GM18502 (cell line): ENCODE measurements around the gene TAF10.
A peak's percentile ranks its signal among the peaks of the same experiment; 100 is the strongest.

ENCODE experiments used
- ATAC-seq: cut with Tn5 transposase; IDR thresholded peaks from one replicate; pipeline ENCODE4 v1.9.1; 2021; ENCODE audit warnings: mild to moderate bottlenecking; ENCODE audit not compliant: unreplicated experiment, poor library complexity

TAF10 gene

GRCh38 chr11:6625832-6626420 lies 13.9 kb upstream of the TAF10 start:
- no peak for ATAC-seq

- ATAC-seq: no peak
These were observed 13.3 kb upstream of the TAF10 start for GRCh38 chr11:6625156-6625831.

GRCh38 chr11:6623391-6624363 lies 11.7 kb upstream of the TAF10 start:
- no peak for ATAC-seq

- ATAC-seq: no peak
These were observed 10.5 kb upstream of the TAF10 start for GRCh38 chr11:6622261-6623171.

GRCh38 chr11:6621711-6622211 lies 9.7 kb upstream of the TAF10 start:
- ATAC-seq: no peak

- ATAC-seq: no peak
These were observed 8.6 kb upstream of the TAF10 start for GRCh38 chr11:6620636-6621035.

- ATAC-seq: peak; percentile 99
These were observed 7.2 kb upstream of the TAF10 start, which contains the start of gene TPP1 for GRCh38 chr11:6619004-6619745. TSS of gene TPP1 (minus strand) at chr11:6619422. CDS start at chr11:6619400, 22 bp downstream.

GRCh38 chr11:6618117-6619003 lies 6.3 kb upstream of the TAF10 start:
- peak; percentile 18 for ATAC-seq

GRCh38 chr11:6617315-6617781 lies 5.3 kb upstream of the TAF10 start:
- ATAC-seq: no peak

GRCh38 chr11:6616596-6617250 lies 4.7 kb upstream of the TAF10 start:
- ATAC-seq: no peak

GRCh38 chr11:6615882-6616585 lies 4.0 kb upstream of the TAF10 start:
- no peak for ATAC-seq

- no peak for ATAC-seq
These were observed 3.0 kb upstream of the TAF10 start for GRCh38 chr11:6615046-6615445.

- ATAC-seq: no peak
These were observed 2.4 kb upstream of the TAF10 start for GRCh38 chr11:6614446-6614845.

GRCh38 chr11:6613496-6613895 lies 1.5 kb upstream of the TAF10 start:
- ATAC-seq: no peak

- peak; percentile 23 for ATAC-seq
These were observed 128 bp downstream of the TAF10 start for GRCh38 chr11:6611963-6612212.

- no peak for ATAC-seq
These were observed 689 bp downstream of the TAF10 start for GRCh38 chr11:6611092-6611962.
